Measurements from ENCODE around the gene SREBF2.

Gene SREBF2

DNA sequence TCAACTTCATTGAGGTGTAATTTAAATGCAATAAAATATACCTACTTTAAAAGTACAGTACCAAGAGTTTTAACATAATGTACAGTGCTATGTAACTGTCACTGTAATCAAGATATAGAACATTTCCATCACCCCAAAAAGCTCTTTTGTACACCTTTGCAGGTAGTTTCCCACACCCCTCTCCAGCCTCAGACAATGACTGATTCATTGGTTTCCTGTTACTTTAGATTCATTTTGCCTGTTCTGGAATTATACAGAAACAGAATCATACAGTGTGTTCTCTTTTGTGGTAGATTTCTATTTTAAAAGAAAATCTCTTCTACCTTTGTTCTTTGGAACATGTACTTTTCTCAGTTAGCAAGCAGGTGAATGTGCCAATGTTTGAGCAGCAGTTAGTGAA, 43.8 kb downstream of the SREBF2 start:
- DNase-seq (ENCODE audit: low read depth in 2 of 2) = no peak

DNA sequence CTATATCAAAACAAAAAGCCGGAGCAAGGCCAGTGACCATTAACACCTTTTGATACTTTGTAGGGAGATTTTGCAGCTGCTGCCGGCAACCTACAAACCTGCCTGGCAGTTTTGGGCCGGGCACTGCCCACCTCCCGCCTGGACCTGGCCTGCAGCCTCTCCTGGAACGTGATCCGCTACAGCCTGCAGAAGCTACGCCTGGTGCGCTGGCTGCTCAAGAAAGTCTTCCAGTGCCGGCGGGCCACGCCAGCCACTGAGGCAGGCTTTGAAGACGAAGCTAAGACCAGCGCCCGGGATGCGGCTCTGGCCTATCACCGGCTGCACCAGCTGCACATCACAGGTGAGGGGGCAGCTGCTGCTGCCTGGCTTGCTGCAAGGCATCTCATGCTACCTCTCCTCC, 47.7 kb downstream of the SREBF2 start:
- no peak for DNase-seq (ENCODE audit: low read depth in 2 of 2)

DNA sequence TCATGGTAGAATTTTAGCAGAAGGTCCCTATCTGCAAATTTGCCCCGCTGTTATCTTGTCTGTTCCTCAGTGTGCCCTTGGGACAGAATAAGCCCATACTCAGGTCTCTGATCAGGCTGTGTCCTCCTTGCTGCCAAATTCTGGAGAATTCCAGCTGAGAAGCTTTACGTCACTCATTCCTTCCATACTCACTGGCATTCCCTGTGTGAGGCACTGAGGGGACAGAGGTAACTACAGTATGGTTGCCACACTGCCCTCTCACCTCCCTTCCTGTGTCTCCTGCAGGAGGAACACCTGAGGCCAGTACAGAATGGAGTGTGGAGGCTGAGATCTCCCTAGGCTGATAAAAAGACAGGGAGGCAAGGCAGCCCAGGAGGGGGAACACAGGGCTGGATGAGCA, 50.5 kb downstream of the SREBF2 start:
- DNase-seq (ENCODE audit: low read depth in 2 of 2) = no peak

DNA sequence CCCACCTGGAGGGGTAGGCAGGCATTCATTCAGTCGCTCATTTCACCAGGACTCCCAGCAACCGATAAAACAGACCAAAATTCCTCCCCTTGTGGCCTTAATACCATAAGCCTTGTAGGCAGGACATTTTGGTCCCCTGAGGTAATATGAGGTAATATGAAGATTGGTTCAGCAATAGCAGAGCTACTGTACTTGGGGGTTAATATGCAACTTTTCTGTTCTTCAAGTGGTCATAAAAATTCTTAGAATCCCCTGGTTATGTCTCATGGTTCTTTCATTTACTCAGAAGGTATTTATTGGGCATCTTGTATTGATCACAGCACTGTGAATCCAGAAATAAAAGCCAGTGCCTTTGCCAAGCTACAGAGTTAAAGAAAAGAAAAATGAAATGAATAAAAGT, 52.2 kb downstream of the SREBF2 start:
- DNase-seq (ENCODE audit: low read depth in 2 of 2) = no peak

DNA sequence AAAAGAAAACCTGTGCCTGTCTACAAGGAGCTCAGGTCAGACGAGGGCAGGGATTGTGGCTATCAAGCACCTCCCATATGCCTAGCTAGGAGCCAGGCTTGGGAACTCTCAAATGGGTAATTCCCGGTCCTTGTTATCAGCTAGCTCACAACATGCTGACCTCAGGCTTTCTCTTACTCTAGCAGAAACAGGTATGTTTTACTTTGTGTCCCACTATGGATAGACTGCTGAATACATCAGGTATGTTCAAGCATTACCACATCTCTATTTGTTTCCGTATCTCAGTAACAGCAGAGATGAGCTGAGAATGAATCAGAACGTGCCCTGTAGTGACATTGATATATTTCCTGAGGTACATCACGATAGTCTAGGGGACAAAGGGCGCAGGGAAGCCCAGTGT, 52.6 kb downstream of the SREBF2 start:
- no peak for DNase-seq (ENCODE audit: low read depth in 2 of 2)

DNA sequence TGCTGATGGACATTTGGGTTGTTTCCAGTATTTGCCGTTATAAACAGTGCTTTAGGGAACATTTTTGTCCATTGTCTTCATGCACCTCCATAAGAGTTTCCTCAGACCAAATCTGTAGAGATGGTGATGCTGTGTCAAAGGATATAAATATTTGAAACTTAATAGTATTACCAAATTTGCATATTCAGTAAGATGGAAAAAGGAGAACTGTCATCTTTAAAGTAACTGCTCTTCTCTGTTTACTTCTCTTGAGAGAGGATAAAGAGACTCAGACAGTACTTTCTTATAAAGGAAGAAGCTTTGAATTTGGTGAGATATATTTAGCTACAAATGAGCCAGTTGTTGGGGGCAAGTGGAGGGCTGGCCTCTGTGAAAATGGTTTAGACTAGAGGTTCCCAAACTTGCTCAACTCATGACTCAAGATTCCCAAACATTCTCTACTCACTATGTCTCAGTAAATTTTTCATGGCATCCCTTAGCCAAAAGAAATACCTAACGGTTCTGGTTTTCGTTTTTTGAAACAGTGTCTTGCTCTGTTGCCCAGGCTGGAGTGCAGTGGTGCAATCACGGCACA, 55.8 kb downstream of the SREBF2 start:
- DNase-seq (ENCODE audit: low read depth in 2 of 2) = no peak

DNA sequence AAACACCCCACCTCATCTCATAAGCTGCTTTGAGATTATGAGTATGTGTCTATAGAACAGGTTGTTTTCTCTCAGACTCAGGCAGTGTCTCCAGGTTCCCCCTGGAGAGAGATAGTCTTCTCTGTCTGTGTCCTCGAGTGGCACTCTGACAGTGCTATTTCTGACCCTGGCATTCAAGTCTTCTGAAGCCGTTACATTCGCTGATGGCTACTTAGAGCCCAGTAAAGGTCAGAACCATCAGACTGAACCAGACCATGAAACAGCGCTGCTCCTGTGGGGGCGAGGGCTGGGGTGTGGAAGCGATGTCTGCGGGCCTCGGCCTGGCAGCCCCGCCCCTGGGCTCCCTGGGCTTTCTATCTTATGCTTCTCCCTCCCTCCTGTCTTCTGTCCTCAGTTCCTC, 58.5 kb downstream of the SREBF2 start:
- no peak for DNase-seq (ENCODE audit: low read depth in 2 of 2)

DNA sequence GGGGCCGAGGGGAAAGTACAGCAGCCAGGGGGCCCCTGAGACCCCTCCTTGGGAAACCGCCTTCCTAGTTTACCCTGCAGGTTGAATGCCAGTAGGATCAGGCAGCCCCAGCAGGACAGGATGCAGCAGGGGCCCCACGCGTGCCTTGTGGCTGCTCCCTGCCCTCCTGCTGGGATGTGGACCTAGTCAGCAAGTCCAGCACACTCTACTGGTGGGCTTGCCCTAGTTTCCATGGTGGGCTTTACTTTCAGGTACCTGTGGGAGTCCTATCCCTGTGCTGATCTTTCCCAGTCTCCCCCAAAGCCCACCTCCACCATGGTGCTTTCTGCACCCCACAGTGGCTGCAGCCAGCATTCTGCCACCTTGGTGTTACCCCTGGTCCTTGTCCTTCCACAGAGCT, 59.8 kb downstream of the SREBF2 start:
- DNase-seq (ENCODE audit: low read depth in 2 of 2) = no peak

DNA sequence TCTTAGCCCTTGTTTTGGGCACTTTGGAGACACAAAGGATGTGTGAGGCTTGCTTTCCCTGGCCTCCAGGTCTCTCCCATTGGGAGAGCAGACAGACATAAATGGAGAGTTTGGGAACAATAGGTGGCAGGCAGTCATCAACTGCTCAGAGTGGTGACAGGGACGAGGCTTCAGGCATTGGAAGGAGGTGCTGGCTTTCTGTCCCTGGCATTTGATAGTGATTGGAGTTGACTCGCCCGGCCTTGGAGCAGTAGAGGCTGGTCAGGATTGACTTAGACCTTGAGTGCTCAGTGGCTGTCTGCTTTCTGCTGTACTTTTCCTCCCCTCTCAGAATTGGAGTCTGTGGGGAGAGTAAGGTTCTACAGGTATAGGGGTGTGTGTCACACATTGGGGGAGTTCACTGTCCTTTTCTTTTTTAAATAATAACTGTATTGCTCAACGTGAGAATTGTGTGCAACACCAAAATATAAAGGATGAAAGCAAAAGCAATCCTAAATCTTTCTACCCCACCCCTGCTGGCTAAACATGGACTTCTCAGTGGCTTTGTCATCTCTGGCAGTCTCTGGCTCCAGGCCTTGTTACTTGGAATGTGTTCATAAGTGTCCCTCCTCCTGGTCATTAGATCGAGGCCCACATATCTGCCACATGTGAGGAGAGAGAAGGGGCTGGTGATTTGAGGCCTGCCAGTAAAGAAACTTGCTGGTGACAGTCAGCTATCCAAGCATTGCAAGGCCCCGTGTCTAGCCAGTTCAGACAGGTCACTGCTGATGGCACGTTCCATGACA, 60.9 kb downstream of the SREBF2 start:
- no peak for DNase-seq (ENCODE audit: low read depth in 2 of 2)

DNA sequence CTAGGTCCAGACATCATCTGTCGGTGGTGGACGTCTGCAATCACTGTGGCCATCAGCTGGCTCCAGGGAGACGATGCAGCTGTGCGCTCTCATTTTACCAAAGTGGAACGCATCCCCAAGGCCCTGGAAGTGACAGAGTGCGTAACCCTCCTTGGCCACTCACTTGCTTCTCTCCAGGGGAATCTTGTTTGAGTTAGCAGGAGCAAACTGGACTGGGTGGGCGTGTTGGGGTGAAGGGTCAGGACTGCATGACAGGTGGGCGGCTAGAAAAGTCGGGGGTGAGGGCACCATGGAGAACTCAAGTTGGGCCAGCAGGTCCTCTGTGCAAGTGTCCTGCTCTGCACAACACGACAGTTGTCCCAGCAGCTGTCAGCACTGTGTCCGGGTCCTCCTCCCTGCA, 65.7 kb downstream of the SREBF2 start:
- DNase-seq (ENCODE audit: low read depth in 2 of 2) = no peak

DNA sequence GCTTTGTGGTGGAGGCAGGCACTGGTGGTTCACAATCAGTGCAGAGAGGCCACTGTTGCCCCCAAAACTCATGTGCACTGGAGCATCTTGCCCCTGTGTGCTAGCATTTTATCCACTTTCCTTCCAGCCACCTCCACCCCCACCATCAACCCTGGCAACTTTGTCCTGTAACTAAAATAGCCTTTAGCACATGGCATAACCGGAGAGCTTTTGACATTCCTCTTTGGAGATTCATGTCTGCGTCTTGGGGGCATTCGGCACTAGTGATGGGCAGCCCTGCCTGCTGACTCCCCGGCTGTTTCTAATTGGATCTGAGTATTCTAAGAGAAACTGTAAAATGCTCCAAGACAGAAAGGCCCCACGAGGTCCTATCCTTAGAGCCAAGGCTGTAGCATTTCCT, 66.2 kb downstream of the SREBF2 start:
- no peak for DNase-seq (ENCODE audit: low read depth in 2 of 2)

DNA sequence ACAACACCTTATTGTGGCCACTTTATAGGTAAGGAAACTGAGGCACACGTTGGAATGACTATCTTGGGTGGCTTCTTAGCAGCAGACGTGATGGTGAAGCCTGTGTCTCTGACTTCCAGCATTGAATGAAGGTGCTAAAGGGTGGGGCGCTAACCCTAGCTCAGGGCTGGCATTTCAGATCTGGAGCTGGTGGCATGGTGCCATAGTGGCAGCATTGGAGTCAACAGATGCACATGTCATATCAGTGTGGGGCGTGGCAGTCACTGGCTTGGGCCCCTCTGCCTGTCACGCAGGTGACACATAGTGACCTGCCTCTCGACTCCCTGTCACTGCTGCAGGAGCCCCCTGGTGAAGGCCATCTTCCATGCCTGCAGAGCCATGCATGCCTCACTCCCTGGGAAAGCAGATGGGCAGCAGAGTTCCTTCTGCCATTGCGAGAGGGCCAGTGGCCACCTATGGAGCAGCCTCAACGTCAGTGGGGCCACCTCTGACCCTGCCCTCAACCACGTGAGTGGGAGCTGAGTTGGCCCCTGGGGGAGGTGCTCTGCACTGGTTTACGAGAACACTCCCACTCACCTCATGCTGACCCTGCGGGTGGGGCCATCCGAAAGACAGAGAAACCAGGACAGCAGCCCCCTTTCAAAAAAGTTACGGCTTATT, 67.2 kb downstream of the SREBF2 start:
- DNase-seq (ENCODE audit: low read depth in 2 of 2) = no peak

DNA sequence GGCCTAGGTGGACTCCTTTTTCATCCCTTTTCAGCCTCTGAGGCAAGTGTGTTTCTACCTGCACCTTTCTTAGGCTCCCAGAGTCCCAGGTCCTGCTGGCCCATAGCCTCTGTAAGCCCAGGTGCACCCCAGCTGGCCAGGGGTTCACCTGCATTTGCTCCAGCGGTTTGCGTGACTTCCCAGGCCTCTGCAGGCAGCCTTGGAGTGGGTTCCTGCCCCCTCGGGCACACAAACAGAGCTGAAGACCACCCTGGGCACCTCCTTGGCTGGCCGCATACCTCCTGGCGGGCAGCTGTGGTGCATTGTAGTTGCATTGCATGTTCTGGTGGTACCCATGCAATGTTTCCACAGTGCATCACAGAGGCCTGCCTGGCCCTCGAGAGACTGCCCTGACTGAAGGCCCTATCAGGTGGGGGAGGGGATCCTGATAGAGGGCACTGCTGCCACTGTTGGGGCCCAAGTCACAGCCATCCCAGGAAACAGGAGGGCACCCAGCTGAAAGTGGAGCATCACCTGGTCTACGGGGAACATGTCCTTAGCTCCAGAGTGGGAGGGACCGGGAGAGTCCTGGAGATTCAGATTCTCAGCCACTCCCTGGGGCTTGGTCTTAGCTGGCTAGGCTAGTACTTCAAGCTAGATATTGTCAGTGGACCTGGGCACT, 67.9 kb downstream of the SREBF2 start:
- no peak for DNase-seq (ENCODE audit: low read depth in 2 of 2)

DNA sequence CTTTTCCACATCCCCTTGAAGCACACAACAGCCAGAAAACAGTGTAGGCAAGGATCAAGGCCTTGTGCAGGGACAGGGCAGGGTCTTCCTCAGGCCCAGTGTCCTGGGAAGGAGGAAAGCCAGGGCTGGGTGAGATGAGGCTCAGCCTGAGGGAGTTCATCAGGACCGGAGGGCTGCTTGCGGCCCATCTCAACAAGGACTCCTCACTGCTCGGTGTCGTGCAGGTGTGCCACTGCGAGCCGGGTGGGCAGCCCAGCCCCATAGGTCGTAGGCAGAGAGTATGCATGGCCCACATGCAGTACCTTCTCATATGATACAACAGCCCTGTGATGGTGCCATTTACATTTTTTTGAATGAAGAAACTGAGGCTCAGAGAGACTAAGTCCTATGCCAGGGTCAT, 69.1 kb downstream of the SREBF2 start:
- no peak for DNase-seq (ENCODE audit: low read depth in 2 of 2)

DNA sequence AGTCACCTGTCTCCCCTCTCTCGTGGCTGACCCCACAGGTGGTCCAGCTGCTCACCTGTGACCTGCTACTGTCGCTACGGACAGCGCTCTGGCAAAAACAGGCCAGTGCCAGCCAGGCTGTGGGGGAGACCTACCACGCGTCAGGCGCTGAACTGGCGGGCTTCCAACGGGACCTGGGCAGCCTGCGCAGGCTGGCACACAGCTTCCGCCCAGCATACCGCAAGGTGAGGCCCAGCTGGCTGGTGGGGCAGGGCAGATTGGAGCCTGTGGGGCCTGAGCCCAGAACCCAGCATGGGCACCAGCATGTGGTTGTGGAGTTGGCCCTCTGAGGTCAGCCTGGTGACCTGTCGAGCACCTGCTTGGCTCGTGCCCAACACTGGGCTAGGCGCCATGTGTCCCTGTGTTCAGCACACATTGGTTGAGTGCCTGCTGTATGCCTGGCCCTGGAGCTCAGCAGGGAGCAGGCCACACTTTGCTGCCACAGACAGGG, 70.1 kb downstream of the SREBF2 start:
- no peak for DNase-seq (ENCODE audit: low read depth in 2 of 2)

DNA sequence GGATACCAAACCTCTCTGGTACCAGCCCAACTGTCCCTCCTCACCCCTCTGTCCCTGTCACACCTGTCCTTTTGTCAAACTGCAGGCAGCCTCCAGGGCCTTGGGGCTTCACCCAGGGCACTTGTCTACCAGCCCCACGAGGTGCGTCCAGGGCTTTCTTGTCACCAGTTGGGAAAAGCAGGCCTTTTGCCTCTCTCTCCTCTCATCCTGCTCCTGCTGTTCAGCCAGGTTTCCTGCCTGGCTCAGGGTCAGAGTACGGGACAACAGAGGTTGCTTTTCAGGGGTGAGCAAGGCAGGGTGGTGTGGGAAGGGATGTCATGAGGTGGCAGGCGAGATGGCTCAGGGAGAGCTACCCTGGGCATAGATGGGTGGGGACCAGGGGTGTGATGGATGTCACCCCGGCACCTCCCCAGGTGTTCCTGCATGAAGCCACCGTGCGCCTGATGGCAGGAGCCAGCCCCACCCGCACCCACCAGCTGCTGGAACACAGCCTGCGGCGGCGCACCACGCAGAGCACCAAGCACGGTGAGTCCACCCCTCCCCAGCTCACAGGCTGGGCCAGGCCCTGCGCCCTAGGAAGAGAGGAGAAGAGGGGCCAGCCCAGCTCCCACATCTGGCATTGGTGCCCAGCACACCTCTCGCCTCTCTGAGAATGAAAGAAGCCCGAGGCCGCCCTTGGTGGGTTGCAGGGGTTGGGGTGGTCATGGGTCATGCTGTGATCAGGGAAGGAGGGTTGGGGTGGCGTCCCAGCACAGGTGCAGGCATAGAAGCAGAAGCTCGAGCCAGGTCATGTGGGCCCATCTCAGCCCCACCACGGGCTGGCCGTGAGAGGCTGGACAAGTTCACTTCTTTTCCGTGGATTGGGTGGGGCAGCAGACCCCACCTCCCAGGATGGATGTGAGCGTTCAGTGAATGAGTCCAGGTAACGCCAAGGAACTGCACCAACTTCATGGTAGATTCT, 71.8 kb downstream of the SREBF2 start:
- no peak for DNase-seq (ENCODE audit: low read depth in 2 of 2)

DNA sequence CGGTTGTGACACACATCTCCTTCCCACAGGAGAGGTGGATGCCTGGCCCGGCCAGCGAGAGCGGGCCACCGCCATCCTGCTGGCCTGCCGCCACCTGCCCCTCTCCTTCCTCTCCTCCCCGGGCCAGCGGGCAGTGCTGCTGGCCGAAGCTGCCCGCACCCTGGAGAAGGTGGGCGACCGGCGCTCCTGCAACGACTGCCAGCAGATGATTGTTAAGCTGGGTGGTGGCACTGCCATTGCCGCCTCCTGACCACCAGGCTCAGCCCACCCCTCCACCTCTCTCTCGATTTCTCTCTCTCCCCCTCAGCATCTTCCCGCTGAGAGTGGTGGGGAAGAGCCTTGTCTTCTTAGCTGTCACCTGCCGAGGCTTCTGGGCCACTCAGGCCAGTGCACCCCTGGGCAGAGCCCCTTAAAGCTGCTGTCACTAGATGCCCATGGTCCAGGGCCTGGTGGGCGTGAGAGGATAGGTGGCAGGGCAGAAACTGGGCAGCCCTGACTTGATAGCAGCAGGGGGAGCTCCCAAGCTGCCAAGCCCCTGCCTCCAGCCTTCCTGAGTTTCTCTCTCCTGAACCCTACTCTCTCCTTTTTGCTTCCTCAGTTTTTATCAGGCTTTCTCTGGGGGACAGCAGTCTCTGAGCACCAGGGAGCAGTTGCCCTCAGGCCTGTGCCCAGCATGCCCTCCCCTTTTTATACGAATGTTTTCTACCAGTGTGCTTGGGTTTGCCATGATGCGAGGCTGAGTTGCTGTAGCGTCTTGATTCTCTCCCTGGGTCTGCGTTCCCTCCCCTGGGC, 72.7 kb downstream of the SREBF2 start:
- no peak for DNase-seq (ENCODE audit: low read depth in 2 of 2)

DNA sequence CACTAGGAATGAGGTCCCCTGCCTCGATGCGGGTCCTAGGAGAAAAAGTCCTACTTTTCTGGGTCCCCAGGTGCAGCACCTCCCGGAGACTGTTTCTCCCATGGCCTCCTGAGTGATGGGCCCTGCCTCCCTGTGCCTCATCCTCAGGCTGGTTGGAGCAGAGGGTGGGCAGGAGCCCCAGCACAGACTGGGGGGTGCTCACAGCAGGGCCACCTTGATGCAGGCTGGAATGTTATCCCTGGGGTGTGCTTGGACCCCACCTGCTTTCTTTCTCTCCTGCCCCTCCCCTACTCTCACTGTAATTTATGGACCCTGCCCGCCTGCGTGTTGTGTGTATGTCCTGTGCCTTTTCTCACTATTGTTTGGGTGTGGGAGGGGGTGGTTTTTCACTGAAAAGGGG, 73.9 kb downstream of the SREBF2 start:
- no peak for DNase-seq (ENCODE audit: low read depth in 2 of 2)

DNA sequence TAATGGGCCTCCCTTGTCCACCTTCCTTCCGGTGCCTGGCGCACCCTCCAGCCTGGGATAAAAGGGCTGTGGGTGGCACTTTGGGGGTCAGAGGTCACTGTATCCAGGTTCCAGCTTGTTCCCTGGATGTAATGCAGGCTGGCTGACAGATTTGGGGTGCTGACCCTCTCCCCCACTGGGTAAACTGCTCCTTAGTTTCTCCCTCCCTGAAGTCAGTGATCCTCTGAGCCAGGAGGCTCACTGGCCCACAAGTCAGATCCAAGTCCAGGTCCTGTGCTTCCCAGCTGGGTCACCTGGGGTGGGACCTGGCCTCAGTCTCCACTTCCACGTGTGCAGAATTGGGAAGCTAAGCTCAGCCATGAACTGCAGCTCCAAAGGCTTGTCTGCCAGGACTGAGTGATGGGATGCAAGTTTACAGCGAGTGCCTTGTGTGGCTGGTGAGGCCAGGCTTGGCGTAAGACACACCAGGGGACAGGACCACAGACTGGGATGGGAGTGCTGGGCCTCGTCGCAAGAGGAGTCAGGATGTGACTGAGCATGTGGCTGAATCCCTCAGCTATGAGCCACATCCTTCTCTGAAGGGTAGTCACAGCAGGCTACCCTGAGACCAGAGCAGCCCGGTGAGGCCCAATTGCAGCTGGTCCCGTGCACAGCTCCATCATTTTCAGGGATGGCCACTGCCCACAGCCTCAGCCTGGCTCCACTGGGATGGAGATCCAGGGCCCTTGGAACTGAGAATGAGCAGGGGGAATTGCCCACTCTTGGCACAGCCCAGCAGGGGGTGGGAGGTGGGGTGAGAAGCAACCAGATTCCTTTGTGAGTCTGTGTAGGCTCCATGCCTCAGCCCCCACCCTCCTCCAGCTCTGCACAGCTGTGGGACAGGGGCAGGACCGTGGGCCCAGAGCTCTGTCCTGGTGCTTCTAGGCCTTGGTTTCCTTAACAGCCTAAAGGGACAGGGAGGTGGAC, 74.8 kb downstream of the SREBF2 start:
- no peak for DNase-seq (ENCODE audit: low read depth in 2 of 2)
